Ishikawa (cell line): Measurements from ENCODE around the gene IL1RN.

Experiments used
- CEBPB ChIP-seq: IDR thresholded peaks from 2 replicates; pipeline ENCODE4 v1.6.1; 2012
- CREB1 ChIP-seq: IDR thresholded peaks from 2 replicates; pipeline ENCODE4 v1.6.1; 2012; ENCODE audit warnings: low read depth
- EGR1 ChIP-seq: IDR thresholded peaks from 2 replicates; pipeline ENCODE4 v1.6.1; 2012
- EP300 ChIP-seq: IDR thresholded peaks from 2 replicates; pipeline ENCODE4 v1.6.1; 2012; ENCODE audit warnings: borderline replicate concordance
- FOXM1 ChIP-seq: IDR thresholded peaks from 2 replicates; pipeline ENCODE4 v1.6.1; 2012; ENCODE audit warnings: low read depth, borderline replicate concordance
- MAX ChIP-seq: IDR thresholded peaks from 2 replicates; pipeline ENCODE4 v1.6.1; 2012
- NFIC ChIP-seq: IDR thresholded peaks from 2 replicates; pipeline ENCODE4 v1.6.1; 2012
- RAD21 ChIP-seq: IDR thresholded peaks from 2 replicates; pipeline ENCODE4 v1.6.1; 2012; ENCODE audit warnings: low read depth
- REST ChIP-seq: IDR thresholded peaks from 2 replicates; pipeline ENCODE4 v1.6.1; 2012; ENCODE audit warnings: low read depth, mild to moderate bottlenecking
- TAF1 ChIP-seq: IDR thresholded peaks from 2 replicates; pipeline ENCODE4 v1.6.1; 2012; ENCODE audit warnings: low read depth, mild to moderate bottlenecking
- TCF12 ChIP-seq: IDR thresholded peaks from 2 replicates; pipeline ENCODE4 v1.6.1; 2012; ENCODE audit warnings: low read depth
- TEAD4 ChIP-seq: IDR thresholded peaks from 2 replicates; pipeline ENCODE4 v1.6.1; 2012
- USF1 ChIP-seq: IDR thresholded peaks from 2 replicates; pipeline ENCODE4 v1.6.1; 2012
- YY1 ChIP-seq: IDR thresholded peaks from 2 replicates; pipeline ENCODE4 v1.6.1; 2012; ENCODE audit warnings: low read depth
- ZBTB7A ChIP-seq: IDR thresholded peaks from 2 replicates; pipeline ENCODE4 v1.6.1; 2012; ENCODE audit warnings: low read depth

IL1RN gene

GRCh38 chr2:113174376-113174750 is 47.0 kb downstream of the IL1RN start:
- TF ChIP-seq CREB1 (no peak), USF1 (no peak), EP300 (no peak), YY1 (no peak), CEBPB (no peak), NFIC (no peak), RAD21 (no peak), TAF1 (no peak), FOXM1 (no peak), TCF12 (no peak), REST (no peak), MAX (no peak), TEAD4 (no peak), ZBTB7A (no peak), EGR1 (no peak)

GRCh38 chr2:113175042-113175628 is 47.7 kb downstream of the IL1RN start:
- TF ChIP-seq YY1 (no peak), FOXM1 (no peak), CREB1 (no peak), EP300 (no peak), NFIC (no peak), REST (no peak), CEBPB (no peak), EGR1 (no peak)

GRCh38 chr2:113175736-113176695 is 48.6 kb downstream of the IL1RN start:
- no peak for TF ChIP-seq TCF12
- no peak for TF ChIP-seq RAD21
- TF ChIP-seq REST, result no peak
- TF ChIP-seq FOXM1, result no peak
- no peak for TF ChIP-seq MAX
- TF ChIP-seq EP300, result no peak
- no peak for TF ChIP-seq EGR1
- no peak for TF ChIP-seq TAF1
- no peak for TF ChIP-seq TEAD4
- TF ChIP-seq YY1, result no peak
- TF ChIP-seq CREB1, result no peak
- TF ChIP-seq ZBTB7A, result no peak
- no peak for TF ChIP-seq NFIC
- TF ChIP-seq CEBPB, result no peak
- TF ChIP-seq USF1, result no peak
